Stimulated activated CD4-positive, alpha-beta T cell treated with anti-CD3 and anti-CD28 coated beads, Interleukin-4, amount 100 ng/mL, for 1 hour (primary cell): Measurements from ENCODE around the gene ACO2.
"Not testable (repeated sequence)": the region's sequence is repeated elsewhere in the genome, so short reads cannot be mapped to it uniquely, and the experiment has no call there.

Experiments used
- DNase-seq: peaks from one replicate; pipeline ENCODE4 v3.0.0-alpha.2; 2020

The ACO2 gene

DNA sequence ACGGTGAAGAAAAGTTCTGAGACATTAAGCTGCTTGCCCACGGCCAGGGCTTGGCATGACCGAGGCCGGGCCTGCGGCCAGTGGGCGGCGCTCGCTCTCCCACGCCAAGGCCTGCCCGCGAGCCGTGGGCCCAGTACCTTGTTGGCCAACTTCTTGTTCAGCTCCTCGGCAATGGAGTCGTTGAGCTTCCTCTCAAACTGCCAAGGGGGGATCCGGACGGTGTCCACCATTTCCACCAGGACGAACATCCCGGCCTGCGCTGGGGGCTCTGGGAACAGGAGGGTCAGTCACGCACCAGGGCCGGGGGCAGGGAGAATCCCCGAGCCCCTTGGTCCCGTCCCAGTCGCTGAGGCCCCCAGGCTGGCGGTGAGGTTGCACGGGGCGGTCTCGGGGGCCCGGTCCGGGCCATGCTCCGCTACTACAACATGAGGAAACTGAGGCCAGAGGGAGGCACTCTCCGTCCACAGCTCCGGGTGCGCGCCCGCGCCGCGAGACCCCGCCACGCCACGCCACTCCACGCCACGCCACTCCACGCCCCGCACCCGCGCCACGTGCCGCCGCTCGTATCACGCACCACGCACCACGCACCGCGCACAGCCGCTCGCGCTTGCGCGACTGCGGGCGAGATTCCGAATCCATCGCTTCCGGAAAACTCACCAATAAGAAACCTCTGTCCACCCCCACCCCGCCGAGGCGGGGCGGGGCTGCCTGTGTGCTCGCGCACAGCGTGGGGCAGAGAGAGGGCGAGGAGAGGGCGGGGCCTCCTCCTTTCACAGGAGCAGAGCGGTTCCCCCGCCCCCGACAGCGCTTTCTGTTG, 75.1 kb downstream of the ACO2 start, which contains the start of gene POLR3H:
TSS of gene POLR3H (minus strand) at position 617 of the 817 bp plus-strand sequence. CDS start at position 248, 369 bp downstream.
- peak; percentile 98 for DNase-seq

DNA sequence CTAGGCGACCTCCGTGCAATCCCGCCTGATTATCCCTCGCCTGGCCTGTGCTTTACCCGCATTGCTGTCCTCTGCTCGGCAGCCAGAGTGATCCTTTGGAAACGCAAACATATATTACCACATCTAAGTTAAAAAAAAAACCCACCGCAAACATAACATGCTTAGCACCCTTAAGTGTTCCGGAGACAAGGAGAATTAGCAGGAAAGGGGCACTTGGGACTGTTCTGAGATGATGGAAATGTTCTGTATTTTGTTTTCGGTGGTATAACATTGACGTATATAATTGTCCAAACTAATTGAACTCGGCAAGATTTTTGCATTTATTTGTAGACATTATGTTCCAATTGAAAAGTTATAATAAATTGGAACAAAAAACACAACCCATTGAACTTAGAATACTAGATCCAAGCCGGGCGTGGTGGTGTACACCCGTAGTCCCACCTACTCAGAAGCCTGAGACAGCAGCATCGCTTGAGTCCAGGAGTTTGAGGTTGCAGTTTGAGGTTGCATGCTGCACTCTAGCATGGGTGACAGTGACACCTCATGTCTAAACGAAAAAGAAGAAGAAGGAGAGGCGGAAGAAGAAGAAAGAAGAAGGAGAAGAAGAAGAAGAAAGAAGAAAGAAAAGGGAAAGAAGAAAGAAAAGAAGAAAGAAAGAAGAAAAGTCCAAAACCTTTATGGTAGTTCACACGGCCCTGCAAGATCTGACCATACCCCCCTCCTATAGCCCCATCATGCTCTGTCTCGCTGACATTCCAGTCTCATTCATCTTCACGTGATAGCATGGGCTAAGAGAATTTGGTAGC, 76.0 kb downstream of the ACO2 start:
- DNase-seq, result no peak

DNA sequence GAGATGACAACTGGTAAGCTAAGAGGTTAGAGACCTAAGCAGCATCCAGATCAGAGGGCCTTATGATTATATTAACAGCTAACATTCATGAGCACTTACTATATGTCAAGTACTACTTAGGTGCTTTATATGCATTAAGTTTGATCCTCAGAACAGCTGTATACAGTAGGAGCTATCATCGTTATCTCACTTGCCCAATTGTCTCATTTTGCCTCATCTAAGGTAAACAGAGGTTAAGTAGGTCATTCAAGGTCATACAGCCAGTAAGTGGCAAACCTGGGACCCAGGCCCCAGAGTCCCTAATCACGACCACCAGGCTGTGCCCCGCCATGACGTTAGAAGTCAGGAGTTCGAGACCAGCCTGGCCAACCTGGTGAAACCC, 79.9 kb downstream of the ACO2 start:
- DNase-seq, result no peak

DNA sequence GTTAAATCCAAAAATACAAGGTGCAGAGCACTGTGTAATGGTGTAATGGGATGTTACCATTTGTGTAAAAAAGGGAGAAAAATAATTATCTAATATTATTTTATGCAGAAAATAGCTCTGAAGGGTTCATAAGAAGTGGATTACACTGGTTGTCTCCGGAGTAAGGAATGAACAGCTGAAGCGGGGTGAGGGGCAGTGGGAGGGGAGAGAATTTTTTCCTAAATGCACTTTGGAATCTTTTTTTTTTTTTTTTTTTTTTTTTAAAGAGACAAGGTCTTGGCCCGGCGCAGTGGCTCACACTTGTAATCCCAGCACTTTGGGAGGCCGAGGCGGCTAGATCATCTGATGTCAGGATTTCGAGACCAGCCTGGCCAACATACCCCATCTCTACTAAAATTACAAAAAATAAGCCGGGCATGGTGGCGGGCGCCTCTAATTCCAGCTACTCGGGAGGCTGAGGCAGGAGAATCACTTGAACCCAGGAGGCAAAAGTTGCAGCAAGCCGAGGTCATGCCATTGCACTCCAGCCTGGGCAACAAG, 82.1 kb downstream of the ACO2 start:
- DNase-seq, result no peak

DNA sequence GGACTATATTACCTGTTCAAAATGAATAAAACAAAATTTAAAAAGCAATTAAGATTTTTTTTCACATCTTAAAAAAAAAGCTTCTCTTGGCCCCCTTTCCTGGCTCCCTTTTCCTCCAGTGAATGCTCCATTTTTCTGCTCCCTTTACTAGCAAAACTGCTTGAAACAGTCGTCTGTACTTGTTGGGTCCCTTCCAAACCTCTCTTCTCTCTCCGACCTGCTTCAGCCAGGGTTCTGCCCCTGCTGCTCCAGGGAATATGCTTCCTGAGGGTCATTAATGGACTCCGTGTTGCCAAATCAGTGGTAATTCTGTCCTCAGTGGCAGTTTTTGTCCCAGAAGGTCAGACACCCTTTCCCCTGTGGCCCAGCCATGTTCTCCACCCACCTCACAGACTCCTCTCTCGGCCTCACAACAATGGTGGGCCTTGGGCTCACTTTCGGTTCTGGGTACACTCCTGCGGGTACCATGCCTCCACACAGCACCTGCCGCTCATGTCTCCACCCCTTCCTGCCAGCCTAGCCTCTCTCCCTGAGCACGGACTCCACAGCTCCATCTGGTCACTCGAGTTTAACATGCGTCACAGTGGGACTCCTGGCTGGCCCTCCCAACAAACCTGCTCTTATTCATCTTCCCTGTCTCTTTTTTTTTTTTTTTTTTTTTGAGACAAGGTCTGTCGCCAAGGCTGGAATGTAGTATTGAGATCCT, 83.1 kb downstream of the ACO2 start:
- DNase-seq, result no peak

DNA sequence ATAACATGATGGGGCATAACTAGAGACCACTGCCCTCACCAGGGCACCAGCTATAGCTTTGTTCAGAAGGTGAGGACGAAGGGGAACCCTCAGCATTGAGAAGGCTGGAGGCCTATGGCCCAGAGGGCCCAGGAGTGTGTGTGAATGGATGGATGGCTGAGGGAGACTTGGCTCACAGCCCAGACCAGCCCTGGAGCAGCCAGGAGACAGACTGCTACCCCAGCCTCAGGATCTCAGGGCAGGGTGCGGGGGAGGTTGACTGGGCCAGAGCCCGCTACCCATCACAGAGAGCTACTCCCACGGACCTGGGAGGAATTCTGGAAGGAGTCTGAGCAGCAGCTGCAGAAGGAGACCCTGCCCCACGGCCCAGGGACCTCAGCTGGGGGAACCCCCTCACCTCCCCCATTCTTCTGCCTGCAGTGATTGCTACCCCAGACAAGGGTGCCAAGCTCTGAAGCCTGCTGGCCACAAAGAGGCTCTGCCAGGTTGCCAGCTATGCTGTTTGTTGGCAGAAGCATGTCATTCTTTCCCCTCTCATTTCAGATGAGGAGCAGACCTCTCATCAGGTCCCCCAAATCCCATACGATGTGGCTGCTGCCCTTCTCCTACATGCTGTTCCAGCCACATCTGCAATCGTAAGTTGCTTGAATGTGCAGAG, 86.5 kb downstream of the ACO2 start:
- no peak for DNase-seq

DNA sequence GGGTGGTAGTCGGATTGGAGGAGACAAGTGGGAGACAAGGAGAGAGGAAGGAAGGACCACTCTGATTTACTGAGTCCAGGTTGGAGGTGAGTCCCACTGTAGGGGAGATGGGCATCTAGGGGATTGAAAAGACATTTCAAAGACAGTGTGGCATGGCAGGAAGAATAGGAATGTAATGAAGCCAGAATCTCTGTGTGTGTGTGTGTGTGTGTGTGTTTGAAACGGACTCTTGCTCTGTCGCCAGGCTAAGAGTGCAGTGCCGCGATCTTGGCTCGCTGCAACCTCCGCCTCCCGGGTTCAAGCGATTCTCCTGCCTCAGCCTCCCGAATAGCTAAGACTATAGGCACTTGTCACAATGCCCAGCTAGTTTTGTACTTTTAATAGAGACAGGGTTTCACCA, 87.6 kb downstream of the ACO2 start:
- DNase-seq, result no peak

DNA sequence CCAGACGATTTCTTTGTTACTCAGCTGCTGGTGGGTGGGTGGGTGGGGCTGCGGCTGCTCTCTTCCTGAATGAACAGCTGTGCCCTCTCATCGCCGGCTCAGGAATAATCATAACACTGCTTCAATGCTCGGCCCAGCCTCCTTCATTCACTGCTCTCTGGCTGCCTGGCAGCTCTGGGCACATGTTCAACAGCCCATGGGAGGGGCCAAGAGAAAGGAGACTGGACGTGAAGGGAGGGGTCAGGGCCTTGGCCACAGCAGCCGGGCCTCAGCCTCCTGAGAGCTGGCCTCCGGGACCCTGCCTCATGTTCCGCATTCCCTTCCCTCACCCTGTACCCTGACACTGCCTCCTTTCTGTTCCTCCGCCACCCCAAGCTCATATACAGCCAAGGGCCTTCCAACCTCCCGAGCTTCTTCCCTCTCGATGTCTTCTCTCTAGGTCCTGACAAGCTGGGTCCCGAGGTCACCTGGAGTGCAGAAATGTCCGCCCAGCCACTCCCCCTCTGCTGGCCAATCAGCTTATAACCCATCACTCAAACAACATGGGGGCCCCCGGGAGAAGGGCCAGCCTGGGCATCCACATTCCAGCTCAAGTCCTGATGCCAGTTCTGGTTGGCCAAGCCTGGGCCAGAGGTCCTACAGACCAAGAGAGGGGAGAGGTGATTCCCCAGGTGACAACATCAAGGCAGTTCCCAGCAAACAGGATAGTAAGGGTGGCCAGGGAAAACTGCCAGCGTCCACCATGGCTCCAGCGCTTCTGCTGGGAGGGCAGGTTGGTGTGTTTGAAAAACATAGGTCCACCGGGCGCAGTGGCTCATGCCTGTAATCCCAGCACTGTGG, 88.7 kb downstream of the ACO2 start:
- peak; percentile 6 for DNase-seq

DNA sequence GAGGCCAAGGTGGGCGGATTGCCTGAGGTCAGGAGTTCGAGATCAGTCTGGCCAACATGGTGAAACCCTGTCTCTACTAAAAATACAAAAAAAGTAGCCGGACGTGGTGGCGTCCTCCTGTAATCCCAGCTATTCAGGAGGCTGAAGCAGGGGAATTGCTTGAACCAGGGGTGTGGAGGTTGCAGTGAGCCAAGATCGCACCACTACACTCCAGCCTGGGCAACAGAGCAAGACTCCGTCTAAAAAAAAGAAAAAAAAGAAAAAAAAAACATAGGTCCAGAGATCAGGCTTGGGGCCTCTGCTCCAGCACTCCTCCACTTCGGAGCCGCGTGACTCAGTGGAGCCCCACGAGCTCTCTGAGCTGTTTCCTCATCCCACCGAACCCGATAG, 89.3 kb downstream of the ACO2 start:
- DNase-seq, result not testable (repeated sequence)

DNA sequence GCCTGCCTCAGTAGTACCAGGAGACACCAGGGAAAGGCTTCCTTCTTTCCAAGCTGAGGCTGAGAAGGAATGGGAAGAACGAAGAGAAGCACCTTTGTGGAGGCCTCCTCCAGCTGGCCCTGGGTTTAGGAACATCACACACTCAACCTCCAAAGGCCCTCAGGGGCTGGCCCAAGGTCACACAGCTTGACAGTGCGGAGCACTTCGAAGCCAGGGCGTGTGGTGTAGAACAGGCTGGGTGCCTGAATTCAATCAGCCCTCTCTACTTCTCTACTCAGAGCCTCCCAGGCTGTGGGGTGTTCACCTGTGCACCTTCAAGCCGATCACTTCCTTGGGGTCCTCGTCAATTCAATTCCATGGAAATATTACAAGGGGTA, 91.2 kb downstream of the ACO2 start:
- no peak for DNase-seq

DNA sequence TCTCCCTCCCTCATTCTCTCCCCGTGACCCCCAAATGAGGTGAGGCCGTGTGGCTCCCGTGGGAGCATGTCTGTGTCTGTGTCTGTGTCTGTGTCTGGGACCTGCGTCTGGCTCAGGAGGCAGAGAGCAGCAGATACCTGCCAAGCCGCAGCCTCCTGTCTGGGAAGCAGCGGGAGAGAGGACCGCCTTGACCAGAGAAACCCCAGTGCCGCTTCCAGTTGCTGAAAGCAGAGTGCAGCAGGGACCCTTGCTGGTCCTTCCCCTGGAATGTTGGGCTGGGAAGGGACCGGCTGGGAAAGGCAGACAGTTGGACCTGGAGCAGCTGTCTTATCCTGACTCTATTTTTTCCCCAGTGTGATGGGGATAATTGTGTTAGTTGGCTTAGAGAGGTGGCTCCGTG, 92.4 kb downstream of the ACO2 start:
- DNase-seq, result no peak

DNA sequence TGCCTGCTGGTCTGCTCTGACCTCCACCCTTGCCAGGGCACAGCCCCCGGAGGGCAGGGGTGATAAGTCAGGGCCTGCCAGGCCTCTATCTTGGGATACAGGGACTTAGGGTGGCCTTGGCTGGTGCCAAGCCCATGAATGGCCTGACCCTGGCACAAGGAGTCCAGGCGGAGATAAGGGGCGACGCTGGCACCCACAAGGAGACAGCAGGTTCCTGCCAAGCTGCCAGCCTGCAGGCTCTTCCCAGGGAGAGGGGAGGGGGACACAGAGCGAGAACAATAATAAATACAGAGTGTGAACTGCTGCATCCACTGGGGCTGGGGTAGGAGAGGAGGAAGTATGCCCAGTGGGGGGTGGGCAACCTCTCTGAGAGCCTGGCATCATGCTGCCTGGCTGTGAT, 92.9 kb downstream of the ACO2 start:
- no peak for DNase-seq

DNA sequence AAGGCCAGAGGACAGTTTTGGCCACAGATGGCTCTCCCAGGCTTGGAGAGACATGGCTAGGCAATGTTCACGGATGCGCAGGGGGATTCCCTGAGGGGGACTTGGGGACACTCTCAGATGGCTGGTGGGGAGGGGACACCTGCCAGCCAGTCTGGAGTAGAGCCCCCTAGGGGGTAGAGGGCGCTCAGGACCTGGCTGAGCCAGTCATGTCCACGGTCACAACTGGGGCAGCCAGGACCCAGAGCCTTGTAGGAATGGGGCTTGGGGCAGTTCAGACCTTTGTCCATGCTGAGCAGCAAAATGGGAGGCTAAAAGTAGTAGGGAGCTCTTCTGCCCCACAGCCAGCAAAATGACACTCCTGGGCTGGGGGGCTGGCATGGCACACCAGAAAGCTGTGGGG, 93.5 kb downstream of the ACO2 start:
- no peak for DNase-seq

DNA sequence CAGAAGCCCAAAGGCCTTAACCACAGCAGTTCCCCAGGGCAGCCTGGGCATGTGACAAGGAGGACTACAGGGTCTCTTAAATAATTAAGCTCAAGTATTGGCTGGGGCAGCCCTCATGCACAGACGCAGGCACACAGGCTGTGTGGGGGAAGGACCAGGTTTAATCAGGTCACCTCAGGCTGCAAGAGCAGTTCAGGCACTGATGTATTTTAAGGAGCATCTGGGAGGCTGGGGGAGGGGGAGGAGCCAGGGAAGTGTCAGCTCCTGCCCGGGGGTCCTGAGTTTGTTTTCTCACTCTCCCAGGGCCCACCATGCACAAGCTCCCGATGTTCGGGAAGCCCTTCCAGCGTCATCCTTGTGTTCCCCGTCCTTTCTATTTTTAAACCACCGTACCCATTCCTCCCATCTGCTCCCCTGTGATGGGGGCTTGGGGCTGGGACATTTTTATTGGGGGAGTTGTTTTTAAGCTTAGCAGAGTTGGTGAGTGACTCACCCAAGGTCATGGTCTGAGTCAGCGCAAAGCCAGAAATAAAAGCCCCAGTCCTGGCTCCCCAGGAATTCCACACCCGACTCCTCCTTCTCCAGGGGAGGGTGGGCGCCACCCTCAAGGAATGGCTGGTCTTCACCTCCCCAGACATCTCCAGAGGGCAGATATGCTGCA, 94.3 kb downstream of the ACO2 start:
- no peak for DNase-seq

DNA sequence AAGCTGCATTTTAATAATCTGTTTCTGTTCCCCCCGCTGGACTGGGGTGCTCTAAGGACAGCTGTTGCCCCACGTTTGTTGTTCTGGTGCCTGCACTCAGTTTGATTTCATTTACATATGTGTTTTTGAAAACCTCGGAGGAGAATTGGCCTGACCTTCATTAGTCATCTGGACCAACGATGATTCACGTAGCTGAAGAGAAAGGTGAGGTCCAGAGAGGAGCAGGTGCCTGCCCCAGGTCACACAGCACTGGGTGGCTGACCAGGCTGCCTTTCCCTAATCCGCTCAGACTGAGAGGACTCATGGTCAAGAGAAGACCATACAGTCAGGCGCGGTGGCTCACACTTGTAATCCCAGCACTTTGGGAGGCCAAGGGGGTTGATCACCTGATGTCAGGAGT, 95.6 kb downstream of the ACO2 start:
- no peak for DNase-seq

DNA sequence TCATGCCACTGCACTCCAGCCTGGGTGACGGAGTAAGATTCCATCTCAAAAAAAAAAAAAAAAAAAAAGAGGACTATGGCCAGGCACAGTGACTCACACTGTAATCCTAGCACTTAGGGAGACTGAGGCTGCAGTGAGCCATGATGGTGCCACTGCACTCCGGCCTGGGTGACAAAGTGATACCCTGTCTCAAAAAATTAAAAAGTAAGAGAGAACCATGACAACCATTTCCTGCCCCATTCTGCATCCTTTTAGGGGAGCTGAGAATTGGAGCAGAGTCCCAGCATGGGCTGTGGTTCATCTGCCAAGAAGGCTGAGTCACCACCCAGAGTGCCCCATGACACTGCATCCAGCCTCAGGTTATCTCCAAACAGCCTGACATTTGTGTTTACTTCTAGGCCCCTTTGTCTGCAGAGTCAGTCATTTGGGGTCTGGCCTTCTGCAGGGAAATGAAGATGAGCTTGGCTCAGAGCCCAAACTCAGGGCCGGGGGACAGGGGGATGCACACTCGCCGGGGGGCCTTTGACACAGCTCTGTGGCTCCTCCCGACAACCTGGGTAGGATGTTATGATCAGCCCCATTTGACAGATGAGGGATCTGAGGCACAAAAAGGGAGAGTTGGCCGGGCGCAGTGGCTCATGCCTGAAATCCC, 96.6 kb downstream of the ACO2 start:
- DNase-seq, result peak; percentile 9

DNA sequence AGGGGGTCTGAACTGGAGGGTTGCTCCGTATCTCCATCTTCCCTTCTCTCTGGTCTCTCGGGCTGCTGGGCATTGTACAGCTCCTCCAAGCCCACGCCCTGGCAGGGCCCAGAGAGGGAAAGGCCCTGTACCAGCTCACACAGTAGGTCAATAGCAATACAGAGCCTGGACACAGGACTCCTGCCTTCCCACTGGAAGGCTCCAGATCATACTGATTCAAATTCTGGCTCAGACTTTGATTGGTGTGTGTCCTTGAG, 98.5 kb downstream of the ACO2 start:
- DNase-seq, result no peak

DNA sequence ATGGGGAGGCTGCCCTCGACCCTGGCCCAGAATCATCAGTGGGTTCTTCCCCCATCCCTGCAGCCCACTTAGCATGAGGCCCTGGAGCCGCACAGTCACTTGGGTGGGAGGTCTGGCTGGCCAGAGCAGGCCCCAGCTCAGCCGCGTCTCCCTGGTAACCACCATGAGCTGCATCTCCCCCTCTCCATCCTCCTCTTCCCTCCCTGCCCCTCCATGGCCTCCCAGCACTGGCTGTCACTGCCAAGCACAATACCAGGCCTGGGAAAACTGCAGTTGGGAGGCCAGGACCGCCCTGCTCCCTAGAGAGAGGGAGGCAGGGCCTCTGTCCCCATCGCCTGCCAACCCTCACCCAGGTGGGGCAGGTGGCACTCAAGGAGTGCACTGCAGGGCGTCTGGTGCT, 99.9 kb downstream of the ACO2 start:
- DNase-seq, result no peak

DNA sequence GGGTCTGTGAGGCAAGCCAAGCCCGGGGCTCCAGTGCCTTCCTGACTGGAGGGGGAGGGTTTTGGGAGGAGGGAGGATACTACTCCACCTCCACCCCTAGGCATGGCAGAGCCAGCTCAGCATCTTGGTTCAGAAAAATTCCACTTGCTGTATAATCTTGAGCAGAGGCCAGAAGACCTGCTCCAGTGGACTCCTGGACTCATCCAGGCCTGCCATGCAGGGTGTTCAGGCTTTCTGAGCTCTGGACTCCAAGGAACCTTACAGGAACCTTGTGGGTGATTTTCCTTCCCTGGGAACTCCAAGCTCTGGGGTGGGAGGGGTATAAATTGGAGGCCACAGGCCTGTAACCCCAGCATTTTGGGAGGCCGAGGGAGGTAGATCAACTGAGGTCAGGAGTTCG, 101.3 kb downstream of the ACO2 start:
- no peak for DNase-seq

DNA sequence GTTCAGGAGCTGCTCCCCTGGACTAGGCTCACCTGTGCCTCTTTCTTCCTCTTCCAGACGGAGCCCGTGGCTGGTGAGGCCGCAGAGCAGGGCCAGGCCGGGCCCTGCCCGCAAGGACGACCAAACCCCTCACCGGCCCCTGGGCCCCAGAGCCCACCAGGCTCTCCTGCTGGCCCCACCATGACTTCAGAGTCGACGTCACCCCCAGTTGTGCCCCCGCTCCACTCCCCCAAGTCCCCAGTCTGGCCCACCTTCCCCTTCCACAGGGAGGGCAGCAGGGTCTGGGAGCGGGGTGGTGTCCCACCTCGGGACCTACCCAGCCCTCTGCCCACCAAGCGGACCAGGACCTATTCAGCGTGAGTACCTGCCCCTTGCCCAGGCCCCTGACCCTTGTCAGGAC, 102.9 kb downstream of the ACO2 start:
- DNase-seq, result no peak

DNA sequence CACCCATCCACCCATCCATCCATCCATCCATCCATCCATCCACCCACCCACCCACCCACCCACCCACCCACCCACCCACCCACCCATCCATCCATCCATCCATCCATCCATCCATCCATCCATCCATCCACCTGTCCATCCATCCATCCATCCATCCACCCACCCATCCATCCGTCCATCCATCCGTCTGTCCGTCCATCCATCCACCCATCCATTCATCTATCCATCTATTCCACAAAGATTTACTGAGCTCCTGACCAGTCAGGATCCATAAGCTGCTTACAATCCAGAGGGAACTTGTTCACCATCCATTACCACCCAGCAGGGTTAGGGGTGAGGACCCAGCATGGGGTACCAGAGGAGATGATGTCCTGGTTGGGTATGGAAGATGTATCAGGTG, 103.4 kb downstream of the ACO2 start:
- not testable (repeated sequence) for DNase-seq
